ENCODE data around the gene C16orf89. TPM values are rescaled to one million over a fixed set of nuclear protein-coding genes. Genes with fewer than 3 reads are reported as not detected.

C16orf89 gene
- total RNA-seq, 2 experiments from 2014 or later: not detected

DNA sequence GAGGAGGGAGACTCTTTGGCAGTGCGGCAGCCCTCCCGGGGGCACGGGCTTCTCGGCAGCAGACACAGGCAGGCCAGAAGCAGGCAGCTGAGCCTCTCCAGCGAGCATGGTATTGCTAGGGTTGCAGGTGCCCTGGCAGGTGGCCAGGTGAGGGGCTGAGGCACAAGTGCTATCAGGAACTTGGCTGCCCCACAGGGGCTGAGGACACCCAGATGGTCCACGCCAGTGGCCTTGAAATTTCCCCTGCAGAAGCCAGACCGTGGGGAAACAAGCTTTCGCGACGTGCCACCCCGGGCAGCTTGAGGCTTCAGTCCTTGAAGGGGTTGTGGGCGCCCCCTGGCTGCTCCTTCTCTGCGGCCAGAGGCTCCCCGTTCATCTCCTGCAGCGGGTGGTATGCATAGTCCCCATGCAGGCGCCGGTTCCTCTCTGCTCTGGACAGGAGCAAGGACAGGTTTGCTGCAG lies 40.6 kb downstream of the C16orf89 start:
- no peaks in the 10 kb centered on the region for H3K4me1 Mint-ChIP-seq
- ATAC-seq (no peak), DNase-seq (peak; percentile 25)
- no peaks in the 10 kb centered on the region for H3K9me3 Mint-ChIP-seq (ENCODE audit: low read depth)
- no peaks in the 10 kb centered on the region for H3K27me3 Mint-ChIP-seq
- ChIA-PET POLR2A (no interaction called here), CTCF (interaction anchor here (0.8 kb wide), 1 partner anchor 74 kb away, joined by 3 read pairs; no protein-coding TSS in a partner anchor)
- intact Hi-C loops (cut with DNase I, micrococcal nuclease): no loop called here
- H3K27ac Mint-ChIP-seq: no peak overlapping the region
- H3K4me3 Mint-ChIP-seq: no peak overlapping the region
- no peaks in the 10 kb centered on the region for H3K36me3 Mint-ChIP-seq (ENCODE audit: low read depth)

- DNase-seq: no peak
- no peak overlapping the region for H3K27ac Mint-ChIP-seq
- POLR2A ChIA-PET: no interaction called here
These were observed 41.1 kb downstream of the C16orf89 start for GRCh38 chr16:5024632-5025031.

DNA sequence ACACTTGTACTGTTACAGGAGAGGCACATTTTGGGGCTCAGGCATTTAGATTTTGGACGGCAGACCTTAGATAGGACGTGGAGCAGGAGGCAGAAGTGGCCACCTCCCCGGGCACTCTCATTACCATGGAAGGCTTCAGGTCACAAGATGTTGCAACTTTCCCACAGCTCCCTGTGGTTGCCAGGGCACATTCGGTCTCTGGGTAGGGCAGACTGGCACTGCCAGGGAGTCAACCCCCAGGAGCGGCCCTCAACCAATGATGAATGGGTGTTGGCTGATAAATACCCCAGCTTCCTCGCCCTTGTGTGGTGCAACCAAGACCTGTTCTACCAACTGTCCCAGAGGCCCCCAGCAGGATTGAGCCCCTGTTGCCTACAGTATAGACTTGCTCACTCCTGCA lies 43.2 kb downstream of the C16orf89 start:
- ChIA-PET CTCF (no interaction called here), POLR2A (no interaction called here)
- H3K27me3 Mint-ChIP-seq: no peaks in the 10 kb centered on the region
- no peak overlapping the region for H3K4me3 Mint-ChIP-seq
- no peak overlapping the region for H3K27ac Mint-ChIP-seq
- no peaks in the 10 kb centered on the region for H3K4me1 Mint-ChIP-seq
- no peaks in the 10 kb centered on the region for H3K9me3 Mint-ChIP-seq (ENCODE audit: low read depth)
- DNase-seq (no peak), ATAC-seq (no peak)
- H3K36me3 Mint-ChIP-seq (ENCODE audit: low read depth): no peaks in the 10 kb centered on the region
- intact Hi-C loops (cut with DNase I, micrococcal nuclease): no loop called here

More at GRCh38 chr16:5024632-5025031, 41.1 kb downstream of the C16orf89 start:
- no peak overlapping the region for H3K4me3 Mint-ChIP-seq
- ATAC-seq: no peak
- no peaks in the 10 kb centered on the region for H3K36me3 Mint-ChIP-seq (ENCODE audit: low read depth)
- no peaks in the 10 kb centered on the region for H3K27me3 Mint-ChIP-seq
- H3K9me3 Mint-ChIP-seq (ENCODE audit: low read depth): no peaks in the 10 kb centered on the region
- intact Hi-C loops (cut with DNase I, micrococcal nuclease): no loop called here
- CTCF ChIA-PET: interaction anchor here (0.7 kb wide), 1 partner anchor 290 kb away, joined by 3 read pairs; the partner anchor contains the start of gene DNAAF8
- H3K4me1 Mint-ChIP-seq: no peaks in the 10 kb centered on the region

DNA sequence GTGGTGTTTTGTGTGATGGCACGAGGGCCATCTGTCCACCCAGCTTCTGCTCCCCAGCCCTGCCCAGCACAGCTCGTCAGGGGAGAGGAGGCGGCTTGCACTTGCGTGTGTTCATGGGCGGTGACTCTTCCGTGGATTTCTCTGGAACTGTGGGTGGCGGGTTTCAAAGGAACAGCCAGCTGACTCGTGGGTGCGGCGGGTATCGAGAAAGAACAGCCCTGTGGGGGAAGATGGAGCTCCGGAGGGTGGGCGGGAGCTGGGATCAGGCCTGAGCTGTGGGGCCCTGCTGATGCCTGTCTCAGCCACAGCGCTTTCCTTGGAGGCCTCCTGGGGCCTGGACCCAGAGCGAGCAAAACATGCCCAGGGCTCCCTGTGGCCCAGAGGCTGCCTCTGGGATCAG lies 45.2 kb downstream of the C16orf89 start:
- CTCF ChIA-PET: interaction anchor here (0.6 kb wide), 1 partner anchor 28 kb away, joined by 3 read pairs; no protein-coding TSS in a partner anchor
- DNase-seq (no peak), ATAC-seq (no peak)
- POLR2A ChIA-PET: interaction anchor here (0.7 kb wide), 1 partner anchor 26 kb away, joined by 5 read pairs; no protein-coding TSS in a partner anchor
- no peaks in the 10 kb centered on the region for H3K4me1 Mint-ChIP-seq
- H3K4me3 Mint-ChIP-seq: no peak overlapping the region
- no peaks in the 10 kb centered on the region for H3K9me3 Mint-ChIP-seq (ENCODE audit: low read depth)
- no peaks in the 10 kb centered on the region for H3K36me3 Mint-ChIP-seq (ENCODE audit: low read depth)
- H3K27me3 Mint-ChIP-seq: no peaks in the 10 kb centered on the region
- no peak overlapping the region for H3K27ac Mint-ChIP-seq
- intact Hi-C loops (cut with DNase I, micrococcal nuclease): no loop called here

- intact Hi-C loops (cut with DNase I, micrococcal nuclease): no loop called here
- no peaks in the 10 kb centered on the region for H3K27me3 Mint-ChIP-seq
- H3K36me3 Mint-ChIP-seq (ENCODE audit: low read depth): no peaks in the 10 kb centered on the region
- H3K4me1 Mint-ChIP-seq: no peaks in the 10 kb centered on the region
- no peak for DNase-seq
- ChIA-PET CTCF (no interaction called here), POLR2A (no interaction called here)
- H3K4me3 Mint-ChIP-seq: no peak overlapping the region
- H3K9me3 Mint-ChIP-seq (ENCODE audit: low read depth): no peaks in the 10 kb centered on the region
- ATAC-seq: no peak
- H3K27ac Mint-ChIP-seq: no peak overlapping the region
These were observed 46.0 kb downstream of the C16orf89 start for GRCh38 chr16:5019775-5020174.

DNA sequence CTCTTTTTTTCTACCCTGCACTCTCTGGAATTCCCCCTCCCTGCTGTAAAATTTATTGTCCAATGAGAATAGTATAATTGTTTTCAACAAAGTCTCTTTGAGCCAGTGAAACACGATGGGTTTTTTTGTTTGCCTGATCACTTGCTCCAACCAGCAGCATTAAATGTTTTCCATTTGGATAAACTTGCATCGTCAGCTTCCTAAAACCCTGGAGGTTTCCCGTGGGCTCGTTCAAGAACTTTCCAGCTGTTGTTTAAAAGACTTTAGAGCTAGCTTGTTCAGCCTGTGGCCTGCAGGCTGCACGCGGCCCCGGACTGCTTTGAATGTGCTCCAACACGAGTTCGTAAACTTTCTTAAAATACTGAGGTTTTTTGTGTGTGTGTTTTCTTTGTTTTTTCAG lies 47.0 kb downstream of the C16orf89 start:
- Mint-ChIP-seq H3K36me3 (ENCODE audit: low read depth) (no peaks in the 10 kb centered on the region), H3K9me3 (ENCODE audit: low read depth) (no peaks in the 10 kb centered on the region), H3K4me3 (no peak overlapping the region), H3K27ac (no peak overlapping the region), H3K4me1 (no peaks in the 10 kb centered on the region), H3K27me3 (no peaks in the 10 kb centered on the region)
- CTCF ChIA-PET: interaction anchor here (0.7 to 1.0 kb wide), 2 partner anchors 44 to 1387 kb away, joined by 3 read pairs; no protein-coding TSS in a partner anchor
- POLR2A ChIA-PET: no interaction called here
- intact Hi-C loops (cut with DNase I, micrococcal nuclease): no loop called here
- ATAC-seq (no peak), DNase-seq (no peak)

DNA sequence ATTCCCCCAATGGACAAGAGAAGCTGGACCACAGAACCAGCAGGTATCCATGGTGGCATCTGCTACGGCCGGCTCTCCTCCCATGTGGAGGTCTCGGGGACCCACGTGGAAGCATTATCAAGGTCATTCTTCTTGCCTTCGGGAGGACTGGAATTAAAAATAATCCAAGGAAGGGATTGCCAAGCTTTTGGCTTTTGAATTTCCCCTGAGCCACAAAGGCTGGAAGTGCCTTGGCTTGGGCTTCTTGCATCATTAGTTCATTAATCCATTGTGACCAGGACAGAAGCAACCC lies 48.1 kb downstream of the C16orf89 start:
- H3K4me3 Mint-ChIP-seq: no peak overlapping the region
- DNase-seq: no peak
- no peaks in the 10 kb centered on the region for H3K27me3 Mint-ChIP-seq
- CTCF ChIA-PET: no interaction called here
- H3K27ac Mint-ChIP-seq: no peak overlapping the region
- no peaks in the 10 kb centered on the region for H3K36me3 Mint-ChIP-seq (ENCODE audit: low read depth)
- intact Hi-C loops (cut with DNase I, micrococcal nuclease): no loop called here
- POLR2A ChIA-PET: no interaction called here
- no peak for ATAC-seq
- H3K9me3 Mint-ChIP-seq (ENCODE audit: low read depth): no peaks in the 10 kb centered on the region
- H3K4me1 Mint-ChIP-seq: no peaks in the 10 kb centered on the region

GRCh38 chr16:5016967-5017677 lies 48.6 kb downstream of the C16orf89 start:
- H3K27me3 Mint-ChIP-seq: no peaks in the 10 kb centered on the region
- no peak overlapping the region for H3K4me3 Mint-ChIP-seq
- H3K27ac Mint-ChIP-seq: no peak overlapping the region
- no peaks in the 10 kb centered on the region for H3K36me3 Mint-ChIP-seq (ENCODE audit: low read depth)
- ATAC-seq: no peak
- DNase-seq: no peak
- POLR2A ChIA-PET: no interaction called here
- CTCF ChIA-PET: no interaction called here
- H3K4me1 Mint-ChIP-seq: no peaks in the 10 kb centered on the region
- intact Hi-C loops (cut with DNase I, micrococcal nuclease): no loop called here
- H3K9me3 Mint-ChIP-seq (ENCODE audit: low read depth): no peaks in the 10 kb centered on the region

GRCh38 chr16:5015887-5016286 lies 49.9 kb downstream of the C16orf89 start:
- H3K27me3 Mint-ChIP-seq: no peaks in the 10 kb centered on the region
- intact Hi-C loops (cut with DNase I, micrococcal nuclease): no loop called here
- no peaks in the 10 kb centered on the region for H3K9me3 Mint-ChIP-seq (ENCODE audit: low read depth)
- H3K27ac Mint-ChIP-seq: no peak overlapping the region
- no peaks in the 10 kb centered on the region for H3K4me1 Mint-ChIP-seq
- DNase-seq (no peak), ATAC-seq (no peak)
- no peaks in the 10 kb centered on the region for H3K36me3 Mint-ChIP-seq (ENCODE audit: low read depth)
- H3K4me3 Mint-ChIP-seq: no peak overlapping the region
- ChIA-PET CTCF (no interaction called here), POLR2A (no interaction called here)

DNA sequence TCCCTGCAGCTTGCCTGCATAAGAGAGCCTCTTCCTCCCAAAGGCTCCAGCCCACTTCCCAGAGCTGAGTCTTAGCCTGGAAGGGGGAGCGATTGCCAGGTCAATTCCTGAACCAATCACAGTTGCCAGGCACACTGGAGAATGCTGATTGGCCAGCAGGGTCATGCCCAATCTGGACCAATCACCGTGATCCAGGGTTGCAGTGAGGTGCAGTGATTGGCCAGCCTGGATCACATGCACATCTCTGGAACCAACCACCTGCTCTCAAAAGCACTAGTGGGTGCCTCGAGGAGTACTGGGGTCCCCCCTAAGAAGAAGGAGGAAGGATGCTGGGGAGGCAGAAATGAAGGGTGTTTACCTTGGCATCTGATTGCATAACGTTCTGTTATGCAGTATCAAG lies 50.4 kb downstream of the C16orf89 start:
- DNase-seq (no peak), ATAC-seq (no peak)
- ChIA-PET CTCF (interaction anchor here (0.6 kb wide), 1 partner anchor 57 kb away, joined by 3 read pairs; the partner anchor contains the start of gene SEC14L5), POLR2A (no interaction called here)
- H3K27ac Mint-ChIP-seq: no peak overlapping the region
- peaks cover 3% of the 10 kb centered on the region for H3K27me3 Mint-ChIP-seq
- no peaks in the 10 kb centered on the region for H3K36me3 Mint-ChIP-seq (ENCODE audit: low read depth)
- H3K4me3 Mint-ChIP-seq: no peak overlapping the region
- no peaks in the 10 kb centered on the region for H3K4me1 Mint-ChIP-seq
- intact Hi-C loops (cut with DNase I, micrococcal nuclease): no loop called here
- no peaks in the 10 kb centered on the region for H3K9me3 Mint-ChIP-seq (ENCODE audit: low read depth)

- no peak for DNase-seq
- H3K36me3 Mint-ChIP-seq (ENCODE audit: low read depth): no peaks in the 10 kb centered on the region
- intact Hi-C loops (cut with DNase I, micrococcal nuclease): no loop called here
- H3K27ac Mint-ChIP-seq: no peak overlapping the region
- no peaks in the 10 kb centered on the region for H3K4me1 Mint-ChIP-seq
- no peaks in the 10 kb centered on the region for H3K9me3 Mint-ChIP-seq (ENCODE audit: low read depth)
- H3K4me3 Mint-ChIP-seq: no peak overlapping the region
- CTCF ChIA-PET: no interaction called here
- POLR2A ChIA-PET: no interaction called here
- ATAC-seq: no peak
- peaks cover 7% of the 10 kb centered on the region for H3K27me3 Mint-ChIP-seq
These were observed 52.9 kb downstream of the C16orf89 start for GRCh38 chr16:5012887-5013286.

DNA sequence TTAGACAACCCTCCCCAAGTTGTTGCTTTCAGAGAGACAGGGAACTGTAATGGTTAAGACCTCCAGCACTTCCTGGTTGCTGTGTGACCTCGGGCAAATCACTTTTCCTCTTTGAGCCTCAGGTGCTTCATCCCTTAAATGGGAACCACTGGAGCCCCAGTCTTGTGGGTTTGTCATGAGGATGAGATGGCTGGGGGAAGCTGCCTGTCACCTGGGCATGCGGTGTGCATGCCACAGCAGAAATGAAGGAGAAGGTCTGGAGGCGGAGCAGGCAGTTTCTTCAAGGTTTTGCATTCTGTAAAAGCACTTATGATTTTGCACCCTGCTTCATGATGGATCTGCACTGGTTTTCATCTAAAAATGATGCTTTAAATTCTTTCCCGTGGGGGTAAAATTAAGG lies 54.1 kb downstream of the C16orf89 start:
- H3K36me3 Mint-ChIP-seq (ENCODE audit: low read depth): no peaks in the 10 kb centered on the region
- intact Hi-C loops (cut with DNase I, micrococcal nuclease): no loop called here
- ChIA-PET POLR2A (no interaction called here), CTCF (no interaction called here)
- peaks cover 7% of the 10 kb centered on the region for H3K27me3 Mint-ChIP-seq
- no peak overlapping the region for H3K27ac Mint-ChIP-seq
- no peaks in the 10 kb centered on the region for H3K4me1 Mint-ChIP-seq
- no peak overlapping the region for H3K4me3 Mint-ChIP-seq
- no peak for ATAC-seq
- no peaks in the 10 kb centered on the region for H3K9me3 Mint-ChIP-seq (ENCODE audit: low read depth)
- no peak for DNase-seq
